Measurements from ENCODE around the gene GNPTAB.

Gene GNPTAB

DNA sequence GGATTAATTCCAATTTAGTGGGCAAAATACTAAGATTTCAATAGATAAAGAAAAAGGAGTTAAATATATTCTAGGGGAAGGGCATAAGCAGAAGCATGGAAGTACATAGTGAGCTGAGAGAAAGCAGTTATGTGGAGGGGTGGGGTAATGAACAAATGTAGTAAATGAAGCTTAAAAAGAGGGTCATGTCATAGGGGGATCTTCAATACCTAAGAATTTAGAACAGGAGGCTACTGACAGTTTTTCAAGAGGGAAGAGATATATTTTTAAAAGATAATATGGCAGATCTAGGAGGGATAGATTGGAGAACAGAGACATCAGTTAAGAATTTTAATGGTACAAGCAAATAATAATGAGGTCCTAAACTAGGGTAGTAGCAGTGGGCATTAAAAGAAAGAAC is 100.9 kb downstream of the GNPTAB start:
- TF ChIP-seq CTCF (IDR thresholded peaks at IDR 0.05): no peak
- no peaks in the 10 kb centered on the region for H3K36me3 ChIP-seq (ENCODE audit: control insufficient read depth, insufficient read depth, low read length)

DNA sequence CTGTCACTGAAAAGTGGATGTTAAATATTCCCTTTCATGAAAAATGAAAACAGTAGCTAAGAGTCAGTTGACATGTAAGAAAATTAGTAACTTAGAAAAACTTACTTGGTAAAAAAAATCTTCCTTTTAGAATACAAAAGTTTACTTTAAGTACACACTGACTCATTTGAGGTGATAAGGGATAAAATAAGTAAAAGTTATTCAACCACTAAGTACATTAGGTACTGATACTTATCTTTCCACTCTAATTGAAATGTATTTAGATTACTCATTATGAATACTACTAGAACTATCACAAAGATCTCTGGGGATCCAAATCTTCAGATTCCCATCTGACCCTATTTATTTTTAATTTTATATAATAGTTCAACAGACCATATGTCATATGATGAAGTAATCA is 103.7 kb downstream of the GNPTAB start:
- Histone ChIP-seq H3K36me3 (ENCODE audit: control insufficient read depth, insufficient read depth, low read length) (no peaks in the 10 kb centered on the region), H3K79me2 (no peaks in the 10 kb centered on the region), H3K27ac (no peak overlapping the region), H3K4me3 (ENCODE audit: low read depth, low read length) (peak overlapping the region; percentile 11), H3K4me1 (no peaks in the 10 kb centered on the region), H3K9me3 (ENCODE audit: control insufficient read depth, low read length) (no peaks in the 10 kb centered on the region), H3K27me3 (ENCODE audit: control insufficient read depth, insufficient read depth, low read length) (no peaks in the 10 kb centered on the region), H2AFZ (no peak overlapping the region), H3K4me2 (ENCODE audit: low read length) (peak overlapping the region; percentile 63), H3K9ac (no peak overlapping the region)
- TF ChIP-seq CTCF (IDR thresholded peaks at IDR 0.05): no peak

More for the DNA sequence above, 100.9 kb downstream of the GNPTAB start:
- H3K9ac ChIP-seq: no peak overlapping the region
- H3K4me3 ChIP-seq (ENCODE audit: low read depth, low read length): no peak overlapping the region
- H3K9me3 ChIP-seq (ENCODE audit: control insufficient read depth, low read length): no peaks in the 10 kb centered on the region
- no peak overlapping the region for H2AFZ ChIP-seq
- H3K4me2 ChIP-seq (ENCODE audit: low read length): no peak overlapping the region
- H3K27me3 ChIP-seq (ENCODE audit: control insufficient read depth, insufficient read depth, low read length): no peaks in the 10 kb centered on the region
- no peaks in the 10 kb centered on the region for H3K79me2 ChIP-seq
- no peak overlapping the region for H3K27ac ChIP-seq
- no peaks in the 10 kb centered on the region for H3K4me1 ChIP-seq

DNA sequence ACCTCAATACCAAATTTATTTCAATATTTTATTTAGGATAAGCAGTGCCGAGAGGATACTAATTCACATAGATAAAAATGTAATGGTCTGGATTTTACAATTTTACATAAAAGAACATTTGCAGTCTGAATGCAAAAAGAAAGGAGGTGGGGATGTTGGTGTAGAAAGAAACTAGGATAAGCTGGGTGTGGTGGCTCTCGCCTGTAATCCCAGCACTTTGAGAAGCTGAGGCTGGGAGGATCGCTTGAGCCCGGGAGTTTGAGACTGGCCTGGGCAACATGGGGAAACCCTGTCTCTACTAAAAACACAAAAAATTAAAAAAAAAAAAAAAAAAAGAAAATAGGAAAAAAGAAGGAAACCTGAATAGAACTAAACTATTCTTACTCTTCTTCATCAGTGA is 108.4 kb downstream of the GNPTAB start:
- Histone ChIP-seq H2AFZ (no peak overlapping the region), H3K4me3 (ENCODE audit: low read depth, low read length) (no peak overlapping the region), H3K9me3 (ENCODE audit: control insufficient read depth, low read length) (no peaks in the 10 kb centered on the region), H3K9ac (no peak overlapping the region), H3K4me1 (no peaks in the 10 kb centered on the region), H3K79me2 (peaks cover 3% of the 10 kb centered on the region), H3K27ac (no peak overlapping the region), H3K36me3 (ENCODE audit: control insufficient read depth, insufficient read depth, low read length) (no peaks in the 10 kb centered on the region), H3K4me2 (ENCODE audit: low read length) (no peak overlapping the region), H3K27me3 (ENCODE audit: control insufficient read depth, insufficient read depth, low read length) (no peaks in the 10 kb centered on the region)
- no peak for TF ChIP-seq CTCF (IDR thresholded peaks at IDR 0.05)

DNA sequence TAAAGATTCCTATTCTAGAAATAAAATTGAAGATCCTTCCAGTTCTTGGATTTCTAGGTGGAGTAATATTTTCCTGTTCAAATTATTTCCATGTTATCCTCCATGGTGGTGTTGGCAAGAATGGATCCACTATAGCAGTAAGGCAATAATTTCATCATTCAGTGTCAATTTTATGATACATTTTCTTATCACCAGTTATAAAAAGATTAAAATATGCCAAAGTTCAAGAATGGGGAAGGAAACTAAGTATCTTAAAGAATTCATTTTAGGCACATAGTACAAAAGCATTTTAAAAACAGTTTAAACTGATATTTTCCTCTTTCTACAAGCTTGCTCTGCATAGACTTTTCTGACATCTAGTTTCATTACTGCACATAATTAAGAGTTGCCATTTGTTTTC is 110.6 kb downstream of the GNPTAB start:
- Histone ChIP-seq H3K4me1 (no peaks in the 10 kb centered on the region), H3K36me3 (ENCODE audit: control insufficient read depth, insufficient read depth, low read length) (no peaks in the 10 kb centered on the region), H3K9me3 (ENCODE audit: control insufficient read depth, low read length) (no peaks in the 10 kb centered on the region), H3K4me2 (ENCODE audit: low read length) (no peak overlapping the region), H3K4me3 (ENCODE audit: low read depth, low read length) (no peak overlapping the region), H2AFZ (no peak overlapping the region), H3K27ac (no peak overlapping the region), H3K79me2 (peaks cover 3% of the 10 kb centered on the region), H3K27me3 (ENCODE audit: control insufficient read depth, insufficient read depth, low read length) (no peaks in the 10 kb centered on the region), H3K9ac (no peak overlapping the region)
- TF ChIP-seq CTCF (IDR thresholded peaks at IDR 0.05): no peak

- no peak overlapping the region for H3K4me3 ChIP-seq (ENCODE audit: low read depth, low read length)
- H3K27me3 ChIP-seq (ENCODE audit: control insufficient read depth, insufficient read depth, low read length): no peaks in the 10 kb centered on the region
- no peak overlapping the region for H3K9ac ChIP-seq
- no peak for TF ChIP-seq CTCF (IDR thresholded peaks at IDR 0.05)
- H2AFZ ChIP-seq: no peak overlapping the region
- no peak overlapping the region for H3K27ac ChIP-seq
- no peaks in the 10 kb centered on the region for H3K9me3 ChIP-seq (ENCODE audit: control insufficient read depth, low read length)
- H3K79me2 ChIP-seq: peaks cover 3% of the 10 kb centered on the region
- no peaks in the 10 kb centered on the region for H3K36me3 ChIP-seq (ENCODE audit: control insufficient read depth, insufficient read depth, low read length)
- no peak overlapping the region for H3K4me2 ChIP-seq (ENCODE audit: low read length)
- H3K4me1 ChIP-seq: no peaks in the 10 kb centered on the region
These were observed 111.2 kb downstream of the GNPTAB start for GRCh38 chr12:101719566-101719965.
